CD14-positive monocyte (primary cell): ENCODE results near the gene HSH2D. TPM values are rescaled to one million over a fixed set of nuclear protein-coding genes. Genes with fewer than 3 reads are reported as not detected.

ENCODE experiments used
- DNase-seq, 3 donors: peaks; one replicate each; pipeline ENCODE4 v3.0.0-alpha.2; 2011 to 2022
- H2AFZ ChIP-seq: 2 replicates; pipeline ENCODE4 v1.6.0; 2012; ENCODE audit warnings: mild to moderate bottlenecking, low read depth, low read length, inconsistent platforms; ENCODE audit not compliant: insufficient read depth, poor library complexity, severe bottlenecking
- H3K27ac ChIP-seq, 2 donors: 1 replicate in 1 of 2; 2 replicates in 1 of 2; pipeline ENCODE4 v1.5.1; 2012 to 2013; ENCODE audit warnings: low read length in 2 of 2, control low read depth in 1 of 2, inconsistent platforms in 1 of 2, low read depth in 1 of 2, mild to moderate bottlenecking in 1 of 2
- H3K27me3 ChIP-seq, 2 donors: one replicate each; pipeline versions ENCODE4 v1.6.0 to v1.6.1; 2011 to 2013; ENCODE audit warnings: low read length in 2 of 2; ENCODE audit not compliant: control insufficient read depth in 2 of 2, insufficient read depth in 2 of 2
- H3K36me3 ChIP-seq, 2 donors: replicated peaks in 1 of 2; 1 replicate in 1 of 2; 2 replicates in 1 of 2; pipeline versions ENCODE4 v1.5.1 to v1.6.1; 2012 to 2013; ENCODE audit warnings: low read length in 2 of 2, control low read depth in 1 of 2, inconsistent platforms in 1 of 2, mild to moderate bottlenecking in 1 of 2; ENCODE audit not compliant: insufficient read depth in 2 of 2, control insufficient read depth in 1 of 2
- H3K4me1 ChIP-seq, 2 donors: 1 replicate in 1 of 2; 2 replicates in 1 of 2; pipeline versions ENCODE4 v1.5.1 to v1.6.1; 2012 to 2013; ENCODE audit warnings: low read length in 2 of 2, control low read depth in 1 of 2, inconsistent platforms in 1 of 2, mild to moderate bottlenecking in 1 of 2, moderate library complexity in 1 of 2; ENCODE audit not compliant: insufficient read depth in 2 of 2, control insufficient read depth in 1 of 2
- H3K4me2 ChIP-seq: replicated peaks from 2 replicates; pipeline ENCODE3; 2012; ENCODE audit warnings: low read length, moderate library complexity, mild to moderate bottlenecking; ENCODE audit not compliant: poor library complexity, severe bottlenecking; ENCODE audit errors: extremely low read depth
- H3K4me3 ChIP-seq, 3 experiments: fragments of 200-600 bp in 1 of 3; sonication (generic) in 1 of 3; replicated peaks in 1 of 3; 1 replicate in 2 of 3; 2 replicates in 1 of 3; pipeline ENCODE4 v1.5.1; 2011 to 2013; ENCODE audit warnings: low read length in 3 of 3, mild to moderate bottlenecking in 3 of 3, control low read depth in 2 of 3, low read depth in 2 of 3, inconsistent platforms in 1 of 3, moderate library complexity in 1 of 3
- H3K79me2 ChIP-seq: 2 replicates; pipeline ENCODE4 v1.6.0; 2012; ENCODE audit warnings: mild to moderate bottlenecking, control low read depth, inconsistent platforms, low read length, moderate library complexity; ENCODE audit not compliant: insufficient read depth
- H3K9ac ChIP-seq: 2 replicates; pipeline ENCODE4 v1.6.0; 2017; ENCODE audit warnings: low read length, mild to moderate bottlenecking; ENCODE audit not compliant: insufficient read depth, poor library complexity, severe bottlenecking
- H3K9me3 ChIP-seq, 2 donors: replicated peaks in 1 of 2; 1 replicate in 1 of 2; 2 replicates in 1 of 2; pipeline versions ENCODE4 v1.5.1 to v1.6.1; 2012 to 2013; ENCODE audit warnings: low read length in 2 of 2, control low read depth in 1 of 2; ENCODE audit not compliant: control insufficient read depth in 1 of 2, insufficient read depth in 1 of 2
- H4K20me1 ChIP-seq: 2 replicates; pipeline ENCODE4 v1.6.0; 2012; ENCODE audit warnings: mild to moderate bottlenecking, low read length, control low read depth, moderate library complexity; ENCODE audit not compliant: insufficient read depth
- H3K27ac Mint-ChIP-seq, 7 donors: one replicate each; pipeline ENCODE4 v1.8.0; 2020; ENCODE audit warnings: mild to moderate bottlenecking in 7 of 7, mixed read lengths in 7 of 7, moderate library complexity in 6 of 7, inconsistent platforms in 2 of 7
- H3K27me3 Mint-ChIP-seq, 3 donors: one replicate each; pipeline ENCODE4 v1.8.0; 2021 to 2022; ENCODE audit warnings: low read depth in 3 of 3, mild to moderate bottlenecking in 3 of 3, mixed read lengths in 3 of 3, moderate library complexity in 3 of 3, inconsistent platforms in 1 of 3
- H3K36me3 Mint-ChIP-seq, 2 donors: one replicate each; pipeline ENCODE4 v1.8.0; 2020; ENCODE audit warnings: mixed read lengths in 2 of 2, inconsistent platforms in 1 of 2, mild to moderate bottlenecking in 1 of 2
- H3K4me1 Mint-ChIP-seq: one replicate; pipeline ENCODE4 v1.8.0; 2020; ENCODE audit warnings: mild to moderate bottlenecking, mixed read lengths
- H3K4me3 Mint-ChIP-seq, 2 donors: one replicate each; pipeline ENCODE4 v1.8.0; 2020; ENCODE audit warnings: mild to moderate bottlenecking in 2 of 2, mixed read lengths in 2 of 2, moderate library complexity in 1 of 2
- H3K9me3 Mint-ChIP-seq, 7 donors: one replicate each; pipeline ENCODE4 v1.8.0; 2020 to 2022; ENCODE audit warnings: mixed read lengths in 7 of 7, mild to moderate bottlenecking in 6 of 7, moderate library complexity in 6 of 7, inconsistent platforms in 2 of 7
- CTCF ChIP-seq: fragments of 200-600 bp; IDR thresholded peaks from one replicate; pipeline ENCODE4 v1.8.0; 2022; ENCODE audit warnings: antibody characterized with exemption, mild to moderate bottlenecking
- WGBS: methylation state at CpG from one replicate; pipeline ENCODE4 v1.1.5; 2013; ENCODE audit warnings: missing lambda C conversion rate; ENCODE audit not compliant: insufficient coverage; 5-methylcytosine and 5-hydroxymethylcytosine counted together
- intact Hi-C, 2 donors: fragments of 100-400 bp; cut with micrococcal nuclease; formaldehyde crosslinking; loops; one replicate each; pipeline versions ENCODE4 v1.15.0 to v1.15.1; 2023
- polyA plus RNA-seq, 3 donors: library from polyadenylated mRNA; depleted of rRNA in 1 of 3; unstranded in 2 of 3; stranded (reverse) in 1 of 3; fragments of 300-500 nt in 2 of 3; fragments of >200 nt in 1 of 3; fragmentation: Illumina TruSeq in 2 of 3; gene quantifications; 1 replicate in 2 of 3; 2 replicates in 1 of 3; pipeline ENCODE4 v1.2.3, GENCODE V29; 2012 to 2021

Gene HSH2D
- polyA plus RNA-seq, 3 donors: 13.8 to 106 (median 16.7) TPM

DNA sequence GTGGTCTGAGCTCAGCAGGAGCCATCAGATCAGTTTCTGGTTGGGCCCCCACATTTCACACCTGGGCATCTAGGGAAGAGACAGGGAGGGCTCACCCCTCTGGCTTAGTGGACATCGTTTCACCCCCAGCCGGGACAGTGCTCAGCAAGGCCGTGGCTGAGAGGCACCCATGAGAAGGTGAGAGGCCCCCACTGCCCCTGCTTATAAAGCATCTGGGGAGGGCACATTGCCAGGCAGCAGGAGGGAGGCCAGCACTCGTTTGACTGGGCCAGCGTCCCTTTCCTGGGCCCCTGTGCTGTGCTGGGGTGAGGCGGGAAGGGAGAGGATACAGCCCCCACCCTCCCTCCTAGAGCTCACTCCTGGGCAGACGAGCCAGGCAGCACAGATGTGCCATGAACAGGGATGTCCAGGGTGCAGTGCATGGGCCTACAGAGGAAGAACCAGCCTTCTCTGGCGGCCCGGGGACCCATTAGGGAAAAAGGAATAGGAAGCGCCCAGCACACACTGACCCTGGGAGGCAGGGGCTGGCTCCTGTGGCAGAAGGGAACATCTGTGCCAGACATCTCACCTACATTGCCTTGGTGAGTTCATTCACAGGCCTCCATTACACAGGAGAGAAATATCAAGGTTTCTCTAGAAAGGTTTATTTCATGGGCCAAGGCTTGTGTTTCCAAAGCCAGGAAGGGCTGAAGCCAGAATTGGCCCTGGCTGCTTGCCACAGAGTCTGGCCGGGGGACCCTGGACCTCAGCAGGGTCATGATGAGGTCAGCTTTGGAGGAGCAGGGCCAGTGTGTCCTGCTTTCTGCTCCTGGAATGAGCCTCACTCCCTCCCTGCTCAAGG lies 61.9 kb downstream of the HSH2D start:
- no peak overlapping the region for H3K27ac ChIP-seq
- H3K27ac Mint-ChIP-seq: no peak overlapping the region
- no peaks in the 10 kb centered on the region for H3K9me3 Mint-ChIP-seq
- no peak overlapping the region for H2AFZ ChIP-seq
- H3K79me2 ChIP-seq: peaks cover 43% of the 10 kb centered on the region
- no peaks in the 10 kb centered on the region for H3K27me3 Mint-ChIP-seq
- peaks cover 91 to 98% of the 10 kb centered on the region in 2 donors for H3K36me3 ChIP-seq
- 100% methylated on average over 4 of the region's 11 CpGs for WGBS
- peaks cover 8% of the 10 kb centered on the region for H3K4me1 Mint-ChIP-seq
- H3K36me3 Mint-ChIP-seq: peaks cover 86 to 96% of the 10 kb centered on the region in 2 donors
- peaks cover 48% of the 10 kb centered on the region for H4K20me1 ChIP-seq
- peaks cover under 1 to 4% of the 10 kb centered on the region in 2 donors for H3K4me1 ChIP-seq
- H3K4me3 Mint-ChIP-seq: no peak overlapping the region
- no peak for DNase-seq
- H3K9me3 ChIP-seq: no peaks in the 10 kb centered on the region
- intact Hi-C loops: no loop called here
- no peak overlapping the region for H3K4me3 ChIP-seq
- no peak overlapping the region for H3K9ac ChIP-seq
- no peaks in the 10 kb centered on the region for H3K27me3 ChIP-seq
- TF ChIP-seq CTCF: no peak
- no peak overlapping the region for H3K4me2 ChIP-seq

GRCh38 chr19:16206046-16206605 lies 62.6 kb downstream of the HSH2D start:
- H3K4me3 ChIP-seq: no peak overlapping the region
- H4K20me1 ChIP-seq: peaks cover 45% of the 10 kb centered on the region
- peaks cover under 1% of the 10 kb centered on the region for H3K4me1 Mint-ChIP-seq
- peaks cover 86 to 96% of the 10 kb centered on the region in 2 donors for H3K36me3 Mint-ChIP-seq
- no peaks in the 10 kb centered on the region for H3K27me3 Mint-ChIP-seq
- H2AFZ ChIP-seq: no peak overlapping the region
- H3K4me3 Mint-ChIP-seq: no peak overlapping the region
- no peak overlapping the region for H3K9ac ChIP-seq
- intact Hi-C loops: no loop called here
- no peaks in the 10 kb centered on the region for H3K27me3 ChIP-seq
- no peaks in the 10 kb centered on the region for H3K9me3 ChIP-seq
- peaks cover 92 to 98% of the 10 kb centered on the region in 2 donors for H3K36me3 ChIP-seq
- 94% methylated on average over 5 of the region's 14 CpGs for WGBS
- H3K27ac Mint-ChIP-seq: peak overlapping the region in 2 of 7 donors; percentile 26 to 55
- H3K4me2 ChIP-seq: no peak overlapping the region
- H3K4me1 ChIP-seq: no peaks in the 10 kb centered on the region
- no peak for TF ChIP-seq CTCF
- H3K9me3 Mint-ChIP-seq: no peaks in the 10 kb centered on the region
- H3K79me2 ChIP-seq: peaks cover 43% of the 10 kb centered on the region
- no peak overlapping the region for H3K27ac ChIP-seq
- no peak for DNase-seq
